Esophagus squamous epithelium (tissue), 4 donors: ENCODE data around the gene TFF1.

Experiments
- POLR2A ChIP-seq, 4 donors: fragments of 450-650 bp; IDR thresholded peaks; one replicate each; pipeline ENCODE4 v1.6.1; 2017; ENCODE audit warnings: antibody characterized with exemption in 4 of 4, mild to moderate bottlenecking in 4 of 4, moderate library complexity in 3 of 4
- TF ChIP-seq, protein P1 (sequence below), 6 experiments: fragments of 450-650 bp in 4 of 6; fragments of 200-600 bp in 2 of 6; sonication (generic) in 2 of 6; IDR thresholded peaks; one replicate each; pipeline ENCODE4 v1.5.1; 2016 to 2019; ENCODE audit warnings: antibody characterized with exemption in 6 of 6, mild to moderate bottlenecking in 4 of 6, moderate library complexity in 4 of 6

GRCh38 chr21:42319376-42319775, 47.0 kb downstream of the TFF1 start:
- TF ChIP-seq, protein P1, sequence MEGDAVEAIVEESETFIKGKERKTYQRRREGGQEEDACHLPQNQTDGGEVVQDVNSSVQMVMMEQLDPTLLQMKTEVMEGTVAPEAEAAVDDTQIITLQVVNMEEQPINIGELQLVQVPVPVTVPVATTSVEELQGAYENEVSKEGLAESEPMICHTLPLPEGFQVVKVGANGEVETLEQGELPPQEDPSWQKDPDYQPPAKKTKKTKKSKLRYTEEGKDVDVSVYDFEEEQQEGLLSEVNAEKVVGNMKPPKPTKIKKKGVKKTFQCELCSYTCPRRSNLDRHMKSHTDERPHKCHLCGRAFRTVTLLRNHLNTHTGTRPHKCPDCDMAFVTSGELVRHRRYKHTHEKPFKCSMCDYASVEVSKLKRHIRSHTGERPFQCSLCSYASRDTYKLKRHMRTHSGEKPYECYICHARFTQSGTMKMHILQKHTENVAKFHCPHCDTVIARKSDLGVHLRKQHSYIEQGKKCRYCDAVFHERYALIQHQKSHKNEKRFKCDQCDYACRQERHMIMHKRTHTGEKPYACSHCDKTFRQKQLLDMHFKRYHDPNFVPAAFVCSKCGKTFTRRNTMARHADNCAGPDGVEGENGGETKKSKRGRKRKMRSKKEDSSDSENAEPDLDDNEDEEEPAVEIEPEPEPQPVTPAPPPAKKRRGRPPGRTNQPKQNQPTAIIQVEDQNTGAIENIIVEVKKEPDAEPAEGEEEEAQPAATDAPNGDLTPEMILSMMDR (IDR thresholded peaks at IDR 0.05): no peak
- no peak for TF ChIP-seq POLR2A (IDR thresholded peaks at IDR 0.05)
